IMR-90 (cell line): Measurements from ENCODE around the gene RRAGD. TPM values are rescaled to one million over a fixed set of nuclear protein-coding genes. Genes with fewer than 3 reads are reported as not detected.

Source experiments
- ATAC-seq: fragments of 200-7000 bp; cut with Tn5 transposase; 2 replicates; pipeline ENCODE4 v1.9.1; 2020; ENCODE audit warnings: low read depth, mild to moderate bottlenecking, moderate library complexity
- BruUV-seq: library from RNA; stranded (reverse); fragments of 400-500 nt; replicated peaks from 2 replicates; lab custom pipeline; 2021; lab: Mats Ljungman, UMichigan
- CTCF ChIA-PET: fragments of 300-600 bp; formaldehyde crosslinking; extraction: SDS; loops from one replicate; lab custom pipeline; 2021; ENCODE audit warnings: antibody characterized with exemption; lab: Yijun Ruan, JAX
- POLR2A ChIA-PET: fragments of 300-600 bp; sonication (Branson Sonifier 250); formaldehyde crosslinking; loops from one replicate; lab custom pipeline; 2022; ENCODE audit warnings: antibody characterized with exemption; ENCODE audit not compliant: unreplicated experiment; lab: Charles Lee
- DNase-seq: peaks from one replicate; pipeline ENCODE4 v3.0.0; 2013
- H2AFZ ChIP-seq: replicated peaks from 2 replicates; pipeline ENCODE3; 2013; ENCODE audit warnings: low read length, mild to moderate bottlenecking; ENCODE audit not compliant: poor library complexity
- H2AK5ac ChIP-seq: 2 replicates; pipeline ENCODE4 v1.6.1; 2013; ENCODE audit warnings: low read depth, low read length, inconsistent platforms
- H2AK9ac ChIP-seq: replicated peaks from 2 replicates; pipeline ENCODE3; 2013; ENCODE audit warnings: mild to moderate bottlenecking, low read depth, low read length, moderate library complexity; ENCODE audit not compliant: poor library complexity
- H2BK120ac ChIP-seq: 2 replicates; pipeline ENCODE4 v1.6.1; 2013; ENCODE audit warnings: low read depth, low read length, inconsistent platforms
- H2BK15ac ChIP-seq: 3 replicates; pipeline ENCODE4 v1.6.1; 2013; ENCODE audit warnings: low read depth, low read length, inconsistent platforms
- H2BK20ac ChIP-seq: 2 replicates; pipeline ENCODE4 v1.6.1; 2013; ENCODE audit warnings: low read depth, mild to moderate bottlenecking, inconsistent platforms, low read length, moderate library complexity
- H2BK5ac ChIP-seq: 2 replicates; pipeline ENCODE4 v1.6.1; 2013; ENCODE audit warnings: mild to moderate bottlenecking, low read depth, low read length, inconsistent platforms; ENCODE audit not compliant: poor library complexity, severe bottlenecking
- H3K14ac ChIP-seq: replicated peaks from 2 replicates; pipeline ENCODE4 v1.6.1; 2013; ENCODE audit warnings: low read depth, low read length, inconsistent platforms
- H3K18ac ChIP-seq: 2 replicates; pipeline ENCODE4 v1.6.1; 2013; ENCODE audit warnings: low read depth, low read length, control low read depth
- H3K23ac ChIP-seq: 2 replicates; pipeline ENCODE4 v1.6.1; 2013; ENCODE audit warnings: low read depth, low read length, inconsistent platforms
- H3K27ac ChIP-seq: 2 replicates; pipeline ENCODE4 v1.5.1; 2013; ENCODE audit warnings: mild to moderate bottlenecking, control low read depth, low read length; ENCODE audit not compliant: insufficient read depth
- H3K27me3 ChIP-seq: 2 replicates; pipeline ENCODE4 v1.6.1; 2013; ENCODE audit warnings: low read length; ENCODE audit not compliant: control insufficient read depth, insufficient read depth
- H3K36me3 ChIP-seq: 2 replicates; pipeline ENCODE4 v1.6.1; 2013; ENCODE audit warnings: low read length, mixed read lengths; ENCODE audit not compliant: control insufficient read depth, insufficient read depth
- H3K4ac ChIP-seq: 2 replicates; pipeline ENCODE4 v1.6.1; 2013; ENCODE audit warnings: low read depth, low read length, inconsistent platforms
- H3K4me1 ChIP-seq: 2 replicates; pipeline ENCODE4 v1.6.1; 2013; ENCODE audit warnings: low read length, mixed read lengths; ENCODE audit not compliant: control insufficient read depth, insufficient read depth
- H3K4me2 ChIP-seq: 2 replicates; pipeline ENCODE4 v1.6.1; 2013; ENCODE audit warnings: low read depth, mild to moderate bottlenecking, control low read depth, low read length, moderate library complexity
- H3K4me3 ChIP-seq: 2 replicates; pipeline ENCODE4 v1.5.1; 2013; ENCODE audit warnings: low read depth, mild to moderate bottlenecking, control low read depth, low read length, moderate library complexity; ENCODE audit not compliant: insufficient read depth
- H3K56ac ChIP-seq: 2 replicates; pipeline ENCODE4 v1.6.1; 2013; ENCODE audit warnings: low read length, inconsistent platforms; ENCODE audit not compliant: insufficient read depth; ENCODE audit errors: extremely low read depth
- H3K79me1 ChIP-seq, 2 experiments: 2 replicates each; pipeline ENCODE4 v1.6.1; 2013; ENCODE audit warnings: low read length in 2 of 2, inconsistent platforms in 1 of 2, low read depth in 1 of 2
- H3K9ac ChIP-seq: 2 replicates; pipeline ENCODE4 v1.6.1; 2013; ENCODE audit warnings: low read depth, low read length, control low read depth
- H3K9me1 ChIP-seq: 2 replicates; pipeline ENCODE4 v1.6.1; 2013; ENCODE audit warnings: low read length, inconsistent platforms; ENCODE audit not compliant: insufficient read depth
- H3K9me3 ChIP-seq: 2 replicates; pipeline ENCODE4 v1.6.1; 2013; ENCODE audit warnings: low read length; ENCODE audit not compliant: control insufficient read depth, insufficient read depth
- H4K20me1 ChIP-seq: 2 replicates; pipeline ENCODE4 v1.6.1; 2013; ENCODE audit warnings: low read length, inconsistent platforms; ENCODE audit not compliant: insufficient read depth
- H4K5ac ChIP-seq: 2 replicates; pipeline ENCODE4 v1.6.1; 2013; ENCODE audit warnings: mild to moderate bottlenecking, low read depth, low read length, control low read depth
- H4K8ac ChIP-seq, 2 experiments: 2 replicates each; pipeline ENCODE4 v1.6.1; 2013; ENCODE audit warnings: low read depth in 2 of 2, low read length in 2 of 2, control low read depth in 1 of 2, inconsistent platforms in 1 of 2
- H4K91ac ChIP-seq: 2 replicates; pipeline ENCODE4 v1.6.1; 2013; ENCODE audit warnings: low read depth, low read length, inconsistent platforms; ENCODE audit not compliant: insufficient read depth
- BHLHE40 ChIP-seq: fragments of 150-350 bp; IDR thresholded peaks from 2 replicates; pipeline ENCODE4 v1.6.1; 2016; ENCODE audit warnings: mild to moderate bottlenecking, low read depth, low read length
- CEBPB ChIP-seq: IDR thresholded peaks from 2 replicates; pipeline ENCODE4 v1.6.1; 2012; ENCODE audit warnings: low read depth, low read length, improper control_type of control experiment
- CHD1 ChIP-seq: IDR thresholded peaks from 2 replicates; pipeline ENCODE4 v1.6.1; 2012; ENCODE audit warnings: low read depth, low read length, improper control_type of control experiment
- ELK1 ChIP-seq: fragments of 150-350 bp; IDR thresholded peaks from 2 replicates; pipeline ENCODE4 v1.6.1; 2016; ENCODE audit warnings: low read depth, mild to moderate bottlenecking, low read length, moderate library complexity, borderline replicate concordance
- MAFK ChIP-seq: IDR thresholded peaks from 2 replicates; pipeline ENCODE4 v1.6.1; 2012; ENCODE audit warnings: low read depth, low read length, improper control_type of control experiment
- MXI1 ChIP-seq: IDR thresholded peaks from 2 replicates; pipeline ENCODE4 v1.6.1; 2012; ENCODE audit warnings: low read depth, mild to moderate bottlenecking, low read length, moderate library complexity, borderline replicate concordance
- NFE2L2 ChIP-seq: fragments of 150-350 bp; IDR thresholded peaks from 2 replicates; pipeline ENCODE4 v1.6.1; 2016; ENCODE audit warnings: low read depth, mild to moderate bottlenecking, low read length
- RAD21 ChIP-seq: IDR thresholded peaks from 2 replicates; pipeline ENCODE4 v1.6.1; 2012; ENCODE audit warnings: low read length, improper control_type of control experiment
- RCOR1 ChIP-seq: IDR thresholded peaks from 2 replicates; pipeline ENCODE4 v1.6.1; 2012; ENCODE audit warnings: mild to moderate bottlenecking, low read length, improper control_type of control experiment; ENCODE audit not compliant: insufficient replicate concordance
- USF2 ChIP-seq: fragments of 150-350 bp; IDR thresholded peaks from 2 replicates; pipeline ENCODE4 v1.6.1; 2017; ENCODE audit warnings: mild to moderate bottlenecking, antibody characterized with exemption, low read length, low read depth
- WGBS, 2 experiments: methylation state at CpG; one replicate each; pipeline versions ENCODE4 v1.1.5 to v1.1.7; 2013; ENCODE audit warnings: missing lambda C conversion rate in 2 of 2; ENCODE audit not compliant: insufficient read length in 1 of 2; ENCODE audit errors: extremely low coverage in 2 of 2; 5-methylcytosine and 5-hydroxymethylcytosine counted together
- dilution Hi-C: fragments of 300-500 bp; cut with HindIII; formaldehyde crosslinking; loops from one replicate; pipeline ENCODE4 v1.14.3; 2018; ENCODE audit warnings: low sequenced_read_pairs; ENCODE audit not compliant: unreplicated experiment
- in situ Hi-C: fragments of 300-500 bp; cut with MboI; formaldehyde crosslinking; loops from 3 replicates; pipeline ENCODE4 v1.14.3; 2019; ENCODE audit warnings: low sequenced_read_pairs, inconsistent platforms, mixed read lengths
- intact Hi-C: fragments of 100-400 bp; cut with micrococcal nuclease; formaldehyde crosslinking; loops from 2 replicates; pipeline ENCODE4 v1.10.0; 2022
- polyA plus RNA-seq, 3 experiments: library from polyadenylated mRNA; depleted of rRNA; stranded (reverse); fragments of >200 nt; gene quantifications; 2 replicates each; pipeline ENCODE4 v1.2.3, GENCODE V29; 2012; ENCODE audit warnings: low replicate concordance in 1 of 3
- total RNA-seq: library from RNA; depleted of rRNA; stranded (reverse); fragments of >200 nt; gene quantifications from 2 replicates; pipeline ENCODE4 v1.2.3, GENCODE V29; 2012

Gene RRAGD
- total and polyA plus RNA-seq, 2 of the 4 experiments (the other 2 are of a cell fraction), result not detected

- Histone ChIP-seq H4K5ac (no peak overlapping the region), H3K4me1 (no peaks in the 10 kb centered on the region), H2AK5ac (no peak overlapping the region), H3K79me1 (no peaks in the 10 kb centered on the region), H2BK20ac (no peak overlapping the region), H3K9me3 (no peaks in the 10 kb centered on the region), H3K4me2 (no peak overlapping the region), H4K91ac (no peak overlapping the region), H3K56ac (no peak overlapping the region), H3K23ac (no peak overlapping the region), H3K4me3 (no peak overlapping the region), H3K9me1 (no peaks in the 10 kb centered on the region), H4K8ac (no peak overlapping the region), H3K36me3 (no peaks in the 10 kb centered on the region), H2AFZ (no peak overlapping the region), H2BK120ac (no peak overlapping the region), H4K20me1 (no peaks in the 10 kb centered on the region), H3K4ac (no peak overlapping the region), H3K9ac (no peak overlapping the region), H3K27me3 (no peaks in the 10 kb centered on the region; the same call in 1 of the 2 replicates), H2BK5ac (no peak overlapping the region), H3K18ac (no peak overlapping the region), H3K27ac (no peak overlapping the region), H2BK15ac (no peak overlapping the region), H2AK9ac (no peak overlapping the region), H3K14ac (no peak overlapping the region)
- dilution Hi-C loops (no loop called here), intact Hi-C loops (no loop called here), in situ Hi-C loops (loop anchor here (25.0 kb wide), 2 partner anchors 235 to 385 kb away; partner anchors contain the start of gene PM20D2)
- DNase-seq (no peak), ATAC-seq (no peak)
- TF ChIP-seq MXI1 (no peak), CEBPB (no peak), CHD1 (no peak), NFE2L2 (no peak), MAFK (no peak), USF2 (no peak), BHLHE40 (no peak), ELK1 (no peak), RAD21 (no peak), RCOR1 (no peak)
- no TSS peak for BruUV-seq
- WGBS, 2 experiments, result no CpG with 5 or more reads among the region's 3 CpGs
- CTCF ChIA-PET, result interaction anchor here (0.7 to 1.9 kb wide), 13 partner anchors 9 to 390 kb away, joined by 3 to 8 read pairs (median 4); no protein-coding TSS in a partner anchor
- POLR2A ChIA-PET, result no interaction called here
Measured at GRCh38 chr6:89372506-89372901, 39.6 kb downstream of the RRAGD start.
